HL-60 (cell line): ENCODE measurements around the gene EDARADD.

Experiments used
- DNase-seq, 2 experiments: peaks; one replicate each; pipeline ENCODE4 v3.0.0-alpha.2; 2010 to 2020; ENCODE audit warnings: low read depth in 1 of 2, low spot score in 1 of 2
- H3K27ac ChIP-seq: fragments of 250-450 bp; sonication (Bioruptor Pico); replicated peaks from 2 replicates; pipeline ENCODE4 v1.5.1; 2020; ENCODE audit warnings: mild to moderate bottlenecking, moderate library complexity
- H3K27me3 ChIP-seq: fragments of 250-450 bp; sonication (Bioruptor Pico); 2 replicates; pipeline ENCODE4 v1.5.1; 2021; ENCODE audit warnings: mild to moderate bottlenecking, moderate library complexity; ENCODE audit not compliant: insufficient read depth, poor library complexity, severe bottlenecking
- H3K4me3 ChIP-seq: replicated peaks from 2 replicates; pipeline ENCODE4 v1.5.1; 2011; ENCODE audit warnings: mild to moderate bottlenecking, control low read depth, low read length; ENCODE audit not compliant: insufficient read depth
- CTCF ChIP-seq: IDR thresholded peaks from one replicate; pipeline ENCODE4 v1.5.1; 2011; ENCODE audit warnings: low read length, control low read depth, inconsistent platforms; ENCODE audit not compliant: insufficient read depth
- GABPA ChIP-seq: IDR thresholded peaks from 2 replicates; pipeline ENCODE4 v1.6.1; 2012; ENCODE audit warnings: low read depth
- POLR2AphosphoS5 ChIP-seq: IDR thresholded peaks from 2 replicates; pipeline ENCODE4 v1.6.1; 2012; ENCODE audit warnings: low read depth
- REST ChIP-seq: IDR thresholded peaks from 2 replicates; pipeline ENCODE4 v1.6.1; 2012; ENCODE audit warnings: low read depth; ENCODE audit not compliant: insufficient replicate concordance
- SPI1 ChIP-seq: IDR thresholded peaks from 2 replicates; pipeline ENCODE4 v1.6.1; 2012; ENCODE audit warnings: low read depth, mild to moderate bottlenecking, borderline replicate concordance

The EDARADD gene

GRCh38 chr1:236524895-236525184 lies 130.8 kb downstream of the EDARADD start:
- H3K27me3 ChIP-seq = no peaks in the 10 kb centered on the region
- no peak for DNase-seq
- H3K27ac ChIP-seq = peak overlapping the region; percentile 73
- TF ChIP-seq CTCF = no peak
- peak; percentile 51; the same call in 1 of the 2 replicates for TF ChIP-seq SPI1
- TF ChIP-seq GABPA = no peak
- no peak for TF ChIP-seq POLR2AphosphoS5
- peak overlapping the region; percentile 100 for H3K4me3 ChIP-seq

GRCh38 chr1:236526079-236526478 lies 132.0 kb downstream of the EDARADD start:
- TF ChIP-seq SPI1 = no peak
- no peak for TF ChIP-seq CTCF
- no peak for TF ChIP-seq POLR2AphosphoS5
- TF ChIP-seq REST = no peak
- no peak for TF ChIP-seq GABPA
- Histone ChIP-seq H3K4me3 (no peak overlapping the region), H3K27me3 (no peaks in the 10 kb centered on the region), H3K27ac (no peak overlapping the region)
- DNase-seq = no peak

- H3K27ac ChIP-seq = no peak overlapping the region
- DNase-seq = no peak
- H3K27me3 ChIP-seq = no peaks in the 10 kb centered on the region
- no peak overlapping the region for H3K4me3 ChIP-seq
- TF ChIP-seq SPI1 = no peak
- no peak for TF ChIP-seq REST
- TF ChIP-seq GABPA = no peak
- TF ChIP-seq POLR2AphosphoS5 = no peak
- TF ChIP-seq CTCF = no peak
These were observed 136.2 kb downstream of the EDARADD start for GRCh38 chr1:236530286-236530685.

- TF ChIP-seq GABPA (no peak), SPI1 (no peak), REST (no peak), CTCF (no peak), POLR2AphosphoS5 (no peak)
- H3K4me3 ChIP-seq = no peak overlapping the region
- no peak for DNase-seq
- H3K27ac ChIP-seq = no peak overlapping the region
- no peaks in the 10 kb centered on the region for H3K27me3 ChIP-seq
These were observed 136.9 kb downstream of the EDARADD start for GRCh38 chr1:236530959-236531358.
